ENCODE results near the gene MARCHF2. TPM values are rescaled to one million over a fixed set of nuclear protein-coding genes. Genes with fewer than 3 reads are reported as not detected.

Gene MARCHF2
- total RNA-seq, 1 donor from 2014 or later = 44.7 TPM

DNA sequence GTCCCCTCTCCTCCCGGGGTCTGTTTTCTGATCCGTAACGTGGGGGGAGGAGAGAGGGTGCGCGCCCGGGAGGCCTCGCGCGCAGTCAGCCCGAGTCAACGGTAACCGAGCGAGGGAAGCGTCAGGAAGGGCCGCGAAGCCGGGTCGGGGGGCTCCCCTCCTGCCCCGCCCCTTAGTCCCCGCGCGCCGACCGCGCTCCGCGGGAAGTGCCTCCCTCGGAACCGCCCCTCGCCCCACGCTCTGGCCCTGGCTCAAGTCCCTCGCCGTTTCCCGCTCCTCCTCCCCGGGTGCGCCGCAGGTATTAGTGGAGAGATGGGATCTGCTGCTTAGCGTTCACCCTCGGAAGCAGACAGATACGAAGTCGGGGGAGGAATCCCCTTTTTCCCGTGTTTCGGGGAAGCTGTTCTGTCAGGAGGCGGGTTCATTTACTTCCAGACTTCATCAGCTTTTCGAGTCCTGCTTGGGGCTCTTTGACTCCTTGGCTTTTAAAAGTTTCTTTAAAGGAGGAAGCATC lies 32.4 kb downstream of the MARCHF2 start:
- ATAC-seq = peak; percentile 60
- intact Hi-C loops (cut with DNase I) = no loop called here

GRCh38 chr19:8446061-8446709 lies 33.1 kb downstream of the MARCHF2 start:
- ATAC-seq = no peak
- DNase-seq (ENCODE audit: low spot score) = peak; percentile 26
- intact Hi-C loops (cut with DNase I) = no loop called here

More for the DNA sequence above, 32.4 kb downstream of the MARCHF2 start:
- DNase-seq (ENCODE audit: low spot score) = peak; percentile 79

DNA sequence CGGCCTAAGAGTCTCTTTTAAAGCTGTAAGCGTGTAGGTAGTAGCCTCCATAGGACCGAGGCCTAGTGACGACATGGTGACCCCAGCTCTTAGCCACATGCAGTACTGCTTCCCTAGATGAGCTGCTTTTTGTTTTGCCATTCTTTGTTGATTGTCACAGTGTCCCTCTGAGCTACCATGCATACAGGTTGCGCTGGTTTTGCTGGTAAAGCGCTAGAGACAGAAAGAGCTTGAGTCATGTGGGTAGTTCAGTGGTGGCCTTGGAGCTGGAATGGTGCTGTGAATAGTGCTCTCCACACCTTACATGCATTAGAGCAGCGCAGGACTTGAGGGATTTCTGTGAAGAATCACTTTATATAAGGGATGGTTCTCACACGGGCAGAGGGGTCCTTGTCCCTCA lies 36.7 kb downstream of the MARCHF2 start:
- intact Hi-C loops (cut with DNase I) = no loop called here
- no peak for ATAC-seq
- no peak for DNase-seq (ENCODE audit: low spot score)

DNA sequence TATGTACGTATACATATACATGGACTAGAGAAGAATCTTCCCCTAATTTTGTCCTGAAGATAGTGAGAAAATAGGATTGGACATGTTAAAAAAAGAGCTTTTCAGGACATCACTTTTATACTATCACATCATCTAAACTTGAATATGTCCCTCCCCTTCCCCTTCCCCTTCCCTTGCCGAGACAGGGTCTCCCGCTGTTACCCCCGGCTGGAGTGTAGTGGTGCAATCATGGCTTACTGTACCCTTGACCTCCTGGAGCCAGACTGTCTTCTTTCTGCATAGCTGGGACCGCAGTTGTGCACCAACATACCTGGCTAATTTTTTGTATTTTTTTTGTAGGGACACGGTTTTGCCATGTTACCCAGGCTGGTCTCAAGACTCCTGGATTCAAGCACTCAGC lies 38.3 kb downstream of the MARCHF2 start:
- no peak for ATAC-seq
- no peak for DNase-seq (ENCODE audit: low spot score)
- intact Hi-C loops (cut with DNase I) = no loop called here

DNA sequence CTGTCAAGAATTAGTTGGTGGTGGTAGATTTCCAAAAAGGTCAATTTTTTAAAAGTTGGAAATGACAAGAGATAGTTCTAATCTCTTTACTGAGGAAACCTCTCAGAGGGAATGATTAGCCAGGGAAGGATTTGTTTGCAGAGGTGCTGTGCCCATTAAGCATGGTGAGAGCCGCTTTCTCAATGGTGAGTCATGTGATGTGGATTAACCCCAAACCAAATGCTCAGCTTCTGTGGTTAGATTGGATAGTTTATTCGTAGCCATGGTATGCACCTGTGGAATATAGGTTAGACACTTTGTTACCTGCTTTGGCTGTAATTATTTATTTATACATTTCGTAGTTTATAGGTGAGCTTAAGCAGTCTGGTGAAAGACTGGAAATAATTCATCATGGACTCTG lies 38.8 kb downstream of the MARCHF2 start:
- ATAC-seq (no peak), DNase-seq (ENCODE audit: low spot score) (no peak)
- intact Hi-C loops (cut with DNase I) = no loop called here

GRCh38 chr19:8452446-8453123 lies 39.5 kb downstream of the MARCHF2 start:
- ATAC-seq (no peak), DNase-seq (ENCODE audit: low spot score) (peak; percentile 32)
- intact Hi-C loops (cut with DNase I) = no loop called here

- ATAC-seq (no peak), DNase-seq (ENCODE audit: low spot score) (no peak)
- intact Hi-C loops (cut with DNase I) = no loop called here
Observed at GRCh38 chr19:8453616-8454015, 40.5 kb downstream of the MARCHF2 start.

DNA sequence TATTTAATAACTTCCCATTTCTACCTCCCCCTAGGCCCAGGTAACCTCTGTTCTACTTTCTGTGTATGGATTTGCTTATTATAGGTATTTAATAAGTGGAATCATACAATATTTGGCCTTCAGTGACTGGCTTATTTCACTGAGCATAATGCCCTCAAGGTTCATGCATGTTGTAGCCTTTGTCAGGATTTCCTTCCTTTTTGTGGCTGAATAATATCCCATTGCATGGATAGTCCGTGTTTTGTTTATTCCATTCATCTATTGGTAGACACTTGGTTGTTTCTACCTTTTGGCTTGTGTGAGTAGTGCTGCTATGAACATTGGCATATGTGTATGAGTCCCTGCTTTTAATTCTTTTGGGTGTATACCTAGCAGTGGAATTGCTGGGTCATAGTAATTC lies 41.1 kb downstream of the MARCHF2 start:
- intact Hi-C loops (cut with DNase I) = no loop called here
- ATAC-seq (no peak), DNase-seq (ENCODE audit: low spot score) (no peak)

DNA sequence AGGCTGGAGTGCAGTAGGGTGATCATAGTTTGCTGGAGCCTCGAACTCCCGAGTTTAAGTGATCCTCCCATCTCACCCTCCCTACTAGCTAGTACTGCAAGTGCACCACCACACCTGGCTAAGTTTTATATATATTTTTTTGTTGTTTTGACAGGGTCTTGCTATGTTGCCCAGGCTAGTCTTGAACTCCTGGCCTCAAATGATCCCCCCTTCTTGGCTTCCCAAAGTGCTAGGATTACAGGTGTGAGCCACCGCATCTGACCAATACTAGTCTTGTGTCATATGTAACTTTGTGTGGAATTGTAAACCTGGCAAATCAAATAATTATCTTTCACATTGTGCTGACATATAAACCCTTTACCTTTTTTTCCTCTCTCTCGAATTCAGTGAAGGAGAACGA lies 41.9 kb downstream of the MARCHF2 start:
- ATAC-seq = no peak
- no peak for DNase-seq (ENCODE audit: low spot score)
- intact Hi-C loops (cut with DNase I) = no loop called here

- intact Hi-C loops (cut with DNase I) = no loop called here
- DNase-seq (ENCODE audit: low spot score) = no peak
- peak; percentile 38 for ATAC-seq
Observed at GRCh38 chr19:8456064-8456463, 43.0 kb downstream of the MARCHF2 start.

DNA sequence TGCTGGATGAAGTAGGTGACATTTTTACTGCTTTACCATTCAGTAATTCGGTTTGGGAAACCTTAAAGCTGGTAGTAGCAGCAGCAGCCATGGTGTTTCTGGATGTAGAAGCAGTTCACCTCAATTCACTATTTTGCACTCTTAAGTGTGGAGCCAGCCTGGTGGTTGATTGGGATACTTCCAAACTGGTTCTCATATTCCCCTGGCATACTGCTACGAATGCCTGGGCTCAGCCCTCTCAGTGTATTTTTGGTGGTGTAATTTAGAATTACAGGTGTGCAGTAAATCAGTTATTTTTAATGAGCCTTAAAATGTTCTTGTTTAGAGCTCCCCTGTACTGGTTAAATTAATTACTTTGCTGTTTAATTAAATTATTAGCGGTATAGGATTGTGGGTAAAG lies 44.1 kb downstream of the MARCHF2 start:
- no peak for ATAC-seq
- intact Hi-C loops (cut with DNase I) = no loop called here

GRCh38 chr19:8457827-8458226 lies 44.7 kb downstream of the MARCHF2 start:
- ATAC-seq = no peak
- intact Hi-C loops (cut with DNase I) = no loop called here
- DNase-seq (ENCODE audit: low spot score) = no peak

More for the DNA sequence above, 44.1 kb downstream of the MARCHF2 start:
- no peak for DNase-seq (ENCODE audit: low spot score)

- intact Hi-C loops (cut with DNase I) = no loop called here
- DNase-seq (ENCODE audit: low spot score) (no peak), ATAC-seq (no peak)
Observed at GRCh38 chr19:8458380-8458779, 45.3 kb downstream of the MARCHF2 start.

DNA sequence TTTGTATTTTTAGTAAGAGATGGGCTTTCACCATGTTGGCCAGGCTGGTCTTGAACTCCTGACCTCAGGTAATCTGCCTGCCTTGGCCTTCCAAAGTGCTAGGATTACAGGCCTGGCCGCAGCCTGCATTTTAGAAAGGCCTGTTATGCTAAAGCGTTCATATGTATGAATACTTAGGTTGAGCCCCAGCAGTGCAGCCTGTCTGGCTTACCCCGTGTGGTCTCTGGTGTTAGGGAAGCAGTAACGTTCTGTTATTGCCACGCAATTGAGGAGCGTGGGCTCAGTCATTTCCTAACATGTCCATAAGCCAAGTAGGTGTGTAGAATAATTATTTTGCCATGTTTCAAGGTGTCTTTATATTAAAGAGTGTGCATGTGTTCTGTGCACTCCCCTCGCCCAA lies 46.0 kb downstream of the MARCHF2 start:
- intact Hi-C loops (cut with DNase I) = no loop called here
- DNase-seq (ENCODE audit: low spot score) = no peak
- peak; percentile 38 for ATAC-seq

GRCh38 chr19:8459520-8460270 lies 46.6 kb downstream of the MARCHF2 start:
- ATAC-seq (peak; percentile 86), DNase-seq (ENCODE audit: low spot score) (no peak)
- intact Hi-C loops (cut with DNase I) = no loop called here

DNA sequence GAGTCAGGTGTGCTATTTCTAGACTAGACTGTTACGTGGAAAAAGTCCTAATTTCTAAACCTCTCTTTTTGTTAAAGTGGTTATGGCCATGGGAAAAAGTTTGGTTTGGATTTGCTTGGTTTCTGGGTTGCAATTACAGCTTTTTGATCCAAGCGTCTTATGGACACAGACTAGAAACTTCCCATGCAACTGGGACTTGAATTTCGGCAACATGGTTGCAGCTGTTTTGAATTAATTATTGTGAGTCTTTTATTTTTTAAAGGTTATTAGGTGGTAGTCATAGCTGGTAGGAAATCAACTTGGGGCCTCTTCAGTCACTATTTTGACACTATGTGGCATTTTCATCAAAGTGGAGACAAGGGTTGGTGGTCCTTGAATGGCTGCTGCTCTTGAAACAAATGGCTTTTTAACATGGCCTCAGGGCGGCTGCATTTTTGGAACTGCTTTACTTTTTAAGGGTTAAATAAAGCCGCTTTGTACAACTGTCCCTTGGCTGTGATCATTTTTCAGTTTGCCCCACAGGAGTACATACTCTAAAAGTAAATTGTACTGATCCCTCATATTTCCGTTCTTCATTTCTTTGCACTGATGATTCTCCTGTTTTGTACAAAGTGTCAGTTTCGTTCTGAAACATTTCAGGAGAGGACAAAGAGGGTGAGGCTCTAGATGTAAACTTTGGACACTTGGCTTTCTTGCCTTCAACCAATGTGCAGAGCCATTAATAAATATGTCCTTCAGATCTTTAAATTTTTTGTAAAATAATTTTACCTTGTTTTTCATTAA lies 47.6 kb downstream of the MARCHF2 start:
- intact Hi-C loops (cut with DNase I) = no loop called here
- no peak for DNase-seq (ENCODE audit: low spot score)
- peak; percentile 20 for ATAC-seq

DNA sequence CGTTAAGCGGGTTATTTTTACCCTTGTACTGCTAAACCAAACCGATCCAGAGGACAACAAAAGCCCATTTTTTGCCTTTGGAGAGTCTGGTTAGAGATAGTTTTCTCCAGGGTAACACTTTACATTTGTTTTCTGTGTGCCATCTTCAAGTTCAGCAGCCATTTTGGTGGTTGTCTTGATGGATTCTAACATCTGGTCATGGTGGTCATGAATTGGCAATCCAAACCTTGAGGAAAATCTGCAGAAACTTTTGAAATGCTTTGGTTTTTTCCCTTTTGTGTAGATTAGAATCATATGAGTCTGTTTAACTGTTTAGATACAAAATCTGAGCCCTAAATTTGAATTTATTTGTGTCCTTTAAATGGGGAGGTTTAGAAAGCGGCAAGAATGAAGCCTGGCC lies 48.3 kb downstream of the MARCHF2 start:
- intact Hi-C loops (cut with DNase I) = no loop called here
- ATAC-seq = no peak
- DNase-seq (ENCODE audit: low spot score) = no peak

- DNase-seq (ENCODE audit: low spot score) = no peak
- ATAC-seq = no peak
- intact Hi-C loops (cut with DNase I) = no loop called here
Observed at GRCh38 chr19:8461891-8462290, 48.8 kb downstream of the MARCHF2 start.

GRCh38 chr19:8462571-8462970 lies 49.5 kb downstream of the MARCHF2 start:
- DNase-seq (ENCODE audit: low spot score) (no peak), ATAC-seq (no peak)
- intact Hi-C loops (cut with DNase I) = no loop called here
